Kidney capillary endothelial cell (primary cell): ENCODE measurements around the gene MYPN.
A peak's percentile ranks its signal among the peaks of the same experiment; 100 is the strongest.
"Not testable (repeated sequence)": the region's sequence is repeated elsewhere in the genome, so short reads cannot be mapped to it uniquely, and the experiment has no call there.

Experiments
- DNase-seq: peaks from one replicate; pipeline ENCODE4 v3.0.0-alpha.2; 2018; ENCODE audit warnings: low spot score

MYPN gene

GRCh38 chr10:68172324-68172723 is 63.0 kb downstream of the MYPN start:
- no peak for DNase-seq

GRCh38 chr10:68175949-68176348 is 66.7 kb downstream of the MYPN start:
- no peak for DNase-seq

GRCh38 chr10:68176797-68177196 is 67.5 kb downstream of the MYPN start:
- no peak for DNase-seq

GRCh38 chr10:68178592-68178991 is 69.3 kb downstream of the MYPN start:
- DNase-seq, result no peak

GRCh38 chr10:68179016-68179415 is 69.7 kb downstream of the MYPN start:
- no peak for DNase-seq

- no peak for DNase-seq
Measured at GRCh38 chr10:68180490-68180889, 71.2 kb downstream of the MYPN start.

- no peak for DNase-seq
Measured at GRCh38 chr10:68184546-68184945, 75.3 kb downstream of the MYPN start.

GRCh38 chr10:68185085-68185484 is 75.8 kb downstream of the MYPN start:
- DNase-seq, result no peak

- DNase-seq, result no peak
Measured at GRCh38 chr10:68188835-68189234, 79.5 kb downstream of the MYPN start.

- no peak for DNase-seq
Measured at GRCh38 chr10:68192113-68192512, 82.8 kb downstream of the MYPN start.

- DNase-seq, result no peak
Measured at GRCh38 chr10:68194290-68194689, 85.0 kb downstream of the MYPN start.

GRCh38 chr10:68195776-68196175 is 86.5 kb downstream of the MYPN start:
- DNase-seq, result not testable (repeated sequence)

GRCh38 chr10:68196701-68197100 is 87.4 kb downstream of the MYPN start:
- DNase-seq, result no peak

- peak; percentile 81 for DNase-seq
Measured at GRCh38 chr10:68202960-68203353, 93.7 kb downstream of the MYPN start.

GRCh38 chr10:68208424-68209042 is 99.2 kb downstream of the MYPN start:
- DNase-seq, result peak; percentile 76

- no peak for DNase-seq
Measured at GRCh38 chr10:68211669-68212068, 102.4 kb downstream of the MYPN start.

- DNase-seq, result no peak
Measured at GRCh38 chr10:68212721-68213352, 103.5 kb downstream of the MYPN start.

- no peak for DNase-seq
Measured at GRCh38 chr10:68218786-68219185, 109.5 kb downstream of the MYPN start.

GRCh38 chr10:68221196-68221595 is 111.9 kb downstream of the MYPN start:
- DNase-seq, result no peak

GRCh38 chr10:68222391-68222790 is 113.1 kb downstream of the MYPN start:
- no peak for DNase-seq

- no peak for DNase-seq
Measured at GRCh38 chr10:68223535-68224165, 114.4 kb downstream of the MYPN start.

- no peak for DNase-seq
Measured at GRCh38 chr10:68224810-68225209, 115.5 kb downstream of the MYPN start.

GRCh38 chr10:68230268-68230667 is 121.0 kb downstream of the MYPN start:
- no peak for DNase-seq
